HCT116 (cell line): ENCODE data around the gene PLCH2. TPM values are rescaled to one million over a fixed set of nuclear protein-coding genes. Genes with fewer than 3 reads are reported as not detected.

Experiments
- ATAC-seq: fragments of 200-7000 bp; cut with Tn5 transposase; 2 replicates; pipeline ENCODE4 v1.9.1; 2020; ENCODE audit warnings: mild to moderate bottlenecking, moderate library complexity
- BruUV-seq: library from RNA; stranded (reverse); fragments of 400-500 nt; replicated peaks from 2 replicates; lab custom pipeline; 2021; lab: Mats Ljungman, UMichigan
- CTCF ChIA-PET: fragments of 300-600 bp; sonication (Branson Sonifier 250); formaldehyde crosslinking; loops from one replicate; lab custom pipeline; 2021; ENCODE audit warnings: antibody characterized with exemption; lab: Charles Lee
- POLR2A ChIA-PET: fragments of 300-600, 350-600 bp; sonication (Branson Sonifier 250); formaldehyde crosslinking; loops from one replicate; lab custom pipeline; 2021; ENCODE audit warnings: antibody characterized with exemption; lab: Charles Lee
- RAD21 ChIA-PET, 2 experiments: fragments of 300-600 bp; sonication (Branson Sonifier 250); formaldehyde crosslinking; loops; one replicate each; lab custom pipeline; 2023; ENCODE audit warnings: low total read pairs in 2 of 2; ENCODE audit not compliant: uncharacterized antibody in 2 of 2, unreplicated experiment in 2 of 2, low non-redundant PET in 1 of 2; lab: Charles Lee
- DNase-seq: peaks from one replicate; pipeline ENCODE4 v3.0.0-alpha.2; 2010; ENCODE audit warnings: low read depth, low spot score
- H2AFZ ChIP-seq: fragments of 200-600 bp; shearing (Covaris generic), sonication (generic); 2 replicates; pipeline ENCODE4 v1.6.1; 2017; ENCODE audit warnings: low read depth, mixed run types, mixed read lengths, antibody characterized with exemption, low read length; ENCODE audit not compliant: poor library complexity, severe bottlenecking
- H3K27ac ChIP-seq: 2 replicates; pipeline ENCODE4 v1.5.1; 2012; ENCODE audit warnings: low read depth, low read length
- H3K27me3 ChIP-seq: fragments of 200-600 bp; sonication (generic); 2 replicates; pipeline ENCODE4 v1.6.1; 2016; ENCODE audit warnings: mixed run types, low read length, mixed read lengths; ENCODE audit not compliant: insufficient read depth
- H3K36me3 ChIP-seq, 2 experiments: fragments of 200-500 bp in 1 of 2; fragments of 200-600 bp in 1 of 2; sonication (Bioruptor generic) in 1 of 2; sonication (generic) in 1 of 2; 2 replicates each; pipeline versions ENCODE4 v1.5.1 to v1.6.1; 2014 to 2016; ENCODE audit warnings: low read length in 2 of 2, inconsistent platforms in 1 of 2, mixed read lengths in 1 of 2, mixed run types in 1 of 2; ENCODE audit not compliant: insufficient read depth in 2 of 2, control insufficient read depth in 1 of 2
- H3K4me1 ChIP-seq, 2 experiments: fragments of 200-600 bp in 1 of 2; sonication (generic) in 1 of 2; 2 replicates each; pipeline versions ENCODE4 v1.5.1 to v1.6.1; 2012 to 2017; ENCODE audit warnings: low read length in 2 of 2, inconsistent platforms in 1 of 2, mild to moderate bottlenecking in 1 of 2, mixed read lengths in 1 of 2, mixed run types in 1 of 2, moderate library complexity in 1 of 2; ENCODE audit not compliant: insufficient read depth in 2 of 2, control insufficient read depth in 1 of 2
- H3K4me2 ChIP-seq: fragments of 200-600 bp; sonication (generic); 2 replicates; pipeline ENCODE4 v1.6.1; 2017; ENCODE audit warnings: mixed run types, low read length, mixed read lengths
- H3K4me3 ChIP-seq, 2 experiments: fragments of 200-600 bp in 1 of 2; sonication (generic) in 1 of 2; replicated peaks in 1 of 2; 2 replicates each; pipeline ENCODE4 v1.5.1; 2011 to 2016; ENCODE audit warnings: low read length in 2 of 2, control low read depth in 1 of 2, low read depth in 1 of 2, mild to moderate bottlenecking in 1 of 2, mixed read lengths in 1 of 2, mixed run types in 1 of 2
- H3K79me2 ChIP-seq: fragments of 200-600 bp; sonication (generic); 2 replicates; pipeline ENCODE4 v1.6.1; 2017; ENCODE audit warnings: mild to moderate bottlenecking, mixed run types, low read length, moderate library complexity, mixed read lengths; ENCODE audit not compliant: insufficient read depth
- H3K9ac ChIP-seq: fragments of 200-600 bp; sonication (generic); 2 replicates; pipeline ENCODE4 v1.6.1; 2016; ENCODE audit warnings: low read length, mixed read lengths
- H3K9me2 ChIP-seq: fragments of 200-600 bp; sonication (generic), shearing (Covaris generic); 2 replicates; pipeline ENCODE4 v1.6.1; 2017; ENCODE audit warnings: mixed run types, mild to moderate bottlenecking, moderate library complexity; ENCODE audit not compliant: insufficient read depth
- H3K9me3 ChIP-seq, 2 experiments: fragments of 200-500 bp in 1 of 2; fragments of 200-600 bp in 1 of 2; sonication (Bioruptor generic) in 1 of 2; sonication (generic) in 1 of 2; 2 replicates each; pipeline ENCODE4 v1.6.1; 2014 to 2017; ENCODE audit warnings: low read length in 2 of 2, mixed read lengths in 2 of 2, inconsistent platforms in 1 of 2, low read depth in 1 of 2, mild to moderate bottlenecking in 1 of 2, mixed run types in 1 of 2, moderate library complexity in 1 of 2; ENCODE audit not compliant: control insufficient read depth in 1 of 2, insufficient read depth in 1 of 2
- H4K20me1 ChIP-seq: fragments of 200-600 bp; sonication (generic), shearing (Covaris generic); 2 replicates; pipeline ENCODE4 v1.6.1; 2017; ENCODE audit warnings: mixed run types, mild to moderate bottlenecking, moderate library complexity; ENCODE audit not compliant: insufficient read depth
- CBX3 ChIP-seq: IDR thresholded peaks from 2 replicates; pipeline ENCODE4 v1.6.1; 2012; ENCODE audit warnings: low read depth
- FOSL1 ChIP-seq: IDR thresholded peaks from 2 replicates; pipeline ENCODE4 v1.6.1; 2012; ENCODE audit warnings: low read depth
- POLR2A ChIP-seq: IDR thresholded peaks from 2 replicates; pipeline ENCODE4 v1.7.0; 2011; ENCODE audit warnings: borderline replicate concordance; ENCODE audit not compliant: insufficient read depth, insufficient read length; ENCODE audit errors: extremely low read depth
- SIN3A ChIP-seq: IDR thresholded peaks from 2 replicates; pipeline ENCODE4 v1.6.1; 2012; ENCODE audit warnings: low read depth
- SRF ChIP-seq: IDR thresholded peaks from 2 replicates; pipeline ENCODE4 v1.6.1; 2012; ENCODE audit warnings: low read depth
- TCF7L2 ChIP-seq: IDR thresholded peaks from 2 replicates; pipeline ENCODE4 v1.7.0; 2011; ENCODE audit warnings: borderline replicate concordance, inconsistent platforms; ENCODE audit not compliant: insufficient read depth, insufficient read length; ENCODE audit errors: extremely low read depth
- YY1 ChIP-seq: IDR thresholded peaks from 2 replicates; pipeline ENCODE4 v1.6.1; 2011; ENCODE audit warnings: low read length, low read depth, moderate library complexity, mild to moderate bottlenecking; ENCODE audit not compliant: insufficient replicate concordance; ENCODE audit errors: extremely low read depth
- intact Hi-C: fragments of 100-400 bp; cut with micrococcal nuclease; formaldehyde crosslinking; loops from 2 replicates; pipeline ENCODE4 v1.10.0; 2022
- total RNA-seq: library from RNA; stranded (reverse); gene quantifications from one replicate; pipeline ENCODE4 v1.2.1, GENCODE V29; 2021; ENCODE audit not compliant: unreplicated experiment
- TF ChIP-seq, protein P1 (sequence below): IDR thresholded peaks from 2 replicates; pipeline ENCODE4 v1.6.1; 2012
- TF ChIP-seq, protein P2 (sequence below): IDR thresholded peaks from 2 replicates; pipeline ENCODE4 v1.6.1; 2012; ENCODE audit warnings: low read depth
- TF ChIP-seq, protein P3 (sequence below): IDR thresholded peaks from 2 replicates; pipeline ENCODE4 v1.6.1; 2012
- TF ChIP-seq, protein P4 (sequence below): IDR thresholded peaks from 2 replicates; pipeline ENCODE4 v1.6.1; 2011; ENCODE audit warnings: mild to moderate bottlenecking, low read length, moderate library complexity; ENCODE audit not compliant: insufficient replicate concordance; ENCODE audit errors: extremely low read depth
- TF ChIP-seq, protein P5 (sequence below), 3 experiments: fragments of 200-600 bp in 1 of 3; sonication (generic) in 1 of 3; IDR thresholded peaks in 2 of 3; conservative IDR thresholded peaks in 1 of 3; 2 replicates each; pipeline ENCODE4 v1.5.1; 2012 to 2017; ENCODE audit warnings: low read depth in 2 of 3, low read length in 2 of 3, antibody characterized with exemption in 1 of 3, borderline replicate concordance in 1 of 3, control low read depth in 1 of 3, mild to moderate bottlenecking in 1 of 3, mixed read lengths in 1 of 3, mixed run types in 1 of 3, moderate library complexity in 1 of 3; ENCODE audit not compliant: insufficient read depth in 1 of 3

PLCH2 gene
- total RNA-seq, 1 experiment from 2014 or later: 2.0 TPM

DNA sequence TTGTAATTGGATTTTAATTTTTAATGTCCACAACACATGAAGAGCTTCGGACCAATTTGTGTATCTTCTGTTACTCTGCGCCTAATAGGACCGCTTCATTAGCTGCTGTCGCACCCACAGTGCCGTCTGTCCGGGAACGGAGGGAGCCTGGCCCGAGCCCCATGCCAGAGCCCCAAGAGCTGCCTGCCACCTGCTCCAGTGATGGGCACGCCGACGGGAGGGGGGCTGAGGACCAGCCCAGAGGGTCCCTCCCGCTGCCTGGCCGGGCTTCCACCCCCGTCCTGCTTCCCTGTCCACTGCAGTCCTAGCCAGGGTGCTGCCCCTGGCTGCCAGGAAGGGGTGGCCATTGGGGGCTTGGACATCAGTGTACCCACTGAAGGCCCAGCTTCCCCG lies 30.3 kb upstream of the PLCH2 start:
- DNase-seq (no peak), ATAC-seq (no peak)
- ChIA-PET RAD21 (no interaction called here), POLR2A (no interaction called here), CTCF (no interaction called here)
- Histone ChIP-seq H3K9me2 (no peaks in the 10 kb centered on the region), H3K9me3 (no peaks in the 10 kb centered on the region), H3K36me3 (no peaks in the 10 kb centered on the region), H3K27me3 (no peaks in the 10 kb centered on the region), H3K79me2 (no peaks in the 10 kb centered on the region), H3K4me3 (no peak overlapping the region), H3K4me1 (no peaks in the 10 kb centered on the region), H3K27ac (no peak overlapping the region), H3K9ac (no peak overlapping the region), H3K4me2 (no peak overlapping the region), H2AFZ (no peak overlapping the region), H4K20me1 (no peaks in the 10 kb centered on the region)
- intact Hi-C loops: no loop called here
- no TSS peak for BruUV-seq
- TF ChIP-seq CBX3: no peak
- no peak for TF ChIP-seq YY1
- TF ChIP-seq, protein P1, sequence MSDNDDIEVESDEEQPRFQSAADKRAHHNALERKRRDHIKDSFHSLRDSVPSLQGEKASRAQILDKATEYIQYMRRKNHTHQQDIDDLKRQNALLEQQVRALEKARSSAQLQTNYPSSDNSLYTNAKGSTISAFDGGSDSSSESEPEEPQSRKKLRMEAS: no peak
- no peak for TF ChIP-seq SRF
- TF ChIP-seq, protein P2, sequence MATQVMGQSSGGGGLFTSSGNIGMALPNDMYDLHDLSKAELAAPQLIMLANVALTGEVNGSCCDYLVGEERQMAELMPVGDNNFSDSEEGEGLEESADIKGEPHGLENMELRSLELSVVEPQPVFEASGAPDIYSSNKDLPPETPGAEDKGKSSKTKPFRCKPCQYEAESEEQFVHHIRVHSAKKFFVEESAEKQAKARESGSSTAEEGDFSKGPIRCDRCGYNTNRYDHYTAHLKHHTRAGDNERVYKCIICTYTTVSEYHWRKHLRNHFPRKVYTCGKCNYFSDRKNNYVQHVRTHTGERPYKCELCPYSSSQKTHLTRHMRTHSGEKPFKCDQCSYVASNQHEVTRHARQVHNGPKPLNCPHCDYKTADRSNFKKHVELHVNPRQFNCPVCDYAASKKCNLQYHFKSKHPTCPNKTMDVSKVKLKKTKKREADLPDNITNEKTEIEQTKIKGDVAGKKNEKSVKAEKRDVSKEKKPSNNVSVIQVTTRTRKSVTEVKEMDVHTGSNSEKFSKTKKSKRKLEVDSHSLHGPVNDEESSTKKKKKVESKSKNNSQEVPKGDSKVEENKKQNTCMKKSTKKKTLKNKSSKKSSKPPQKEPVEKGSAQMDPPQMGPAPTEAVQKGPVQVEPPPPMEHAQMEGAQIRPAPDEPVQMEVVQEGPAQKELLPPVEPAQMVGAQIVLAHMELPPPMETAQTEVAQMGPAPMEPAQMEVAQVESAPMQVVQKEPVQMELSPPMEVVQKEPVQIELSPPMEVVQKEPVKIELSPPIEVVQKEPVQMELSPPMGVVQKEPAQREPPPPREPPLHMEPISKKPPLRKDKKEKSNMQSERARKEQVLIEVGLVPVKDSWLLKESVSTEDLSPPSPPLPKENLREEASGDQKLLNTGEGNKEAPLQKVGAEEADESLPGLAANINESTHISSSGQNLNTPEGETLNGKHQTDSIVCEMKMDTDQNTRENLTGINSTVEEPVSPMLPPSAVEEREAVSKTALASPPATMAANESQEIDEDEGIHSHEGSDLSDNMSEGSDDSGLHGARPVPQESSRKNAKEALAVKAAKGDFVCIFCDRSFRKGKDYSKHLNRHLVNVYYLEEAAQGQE: no peak
- TF ChIP-seq, protein P3, sequence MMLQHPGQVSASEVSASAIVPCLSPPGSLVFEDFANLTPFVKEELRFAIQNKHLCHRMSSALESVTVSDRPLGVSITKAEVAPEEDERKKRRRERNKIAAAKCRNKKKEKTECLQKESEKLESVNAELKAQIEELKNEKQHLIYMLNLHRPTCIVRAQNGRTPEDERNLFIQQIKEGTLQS: no peak
- TF ChIP-seq SIN3A: no peak
- TF ChIP-seq TCF7L2: no peak
- TF ChIP-seq, protein P4, sequence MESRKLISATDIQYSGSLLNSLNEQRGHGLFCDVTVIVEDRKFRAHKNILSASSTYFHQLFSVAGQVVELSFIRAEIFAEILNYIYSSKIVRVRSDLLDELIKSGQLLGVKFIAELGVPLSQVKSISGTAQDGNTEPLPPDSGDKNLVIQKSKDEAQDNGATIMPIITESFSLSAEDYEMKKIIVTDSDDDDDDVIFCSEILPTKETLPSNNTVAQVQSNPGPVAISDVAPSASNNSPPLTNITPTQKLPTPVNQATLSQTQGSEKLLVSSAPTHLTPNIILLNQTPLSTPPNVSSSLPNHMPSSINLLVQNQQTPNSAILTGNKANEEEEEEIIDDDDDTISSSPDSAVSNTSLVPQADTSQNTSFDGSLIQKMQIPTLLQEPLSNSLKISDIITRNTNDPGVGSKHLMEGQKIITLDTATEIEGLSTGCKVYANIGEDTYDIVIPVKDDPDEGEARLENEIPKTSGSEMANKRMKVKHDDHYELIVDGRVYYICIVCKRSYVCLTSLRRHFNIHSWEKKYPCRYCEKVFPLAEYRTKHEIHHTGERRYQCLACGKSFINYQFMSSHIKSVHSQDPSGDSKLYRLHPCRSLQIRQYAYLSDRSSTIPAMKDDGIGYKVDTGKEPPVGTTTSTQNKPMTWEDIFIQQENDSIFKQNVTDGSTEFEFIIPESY: no peak
- no peak for TF ChIP-seq POLR2A
- TF ChIP-seq FOSL1: no peak
- TF ChIP-seq, protein P5, sequence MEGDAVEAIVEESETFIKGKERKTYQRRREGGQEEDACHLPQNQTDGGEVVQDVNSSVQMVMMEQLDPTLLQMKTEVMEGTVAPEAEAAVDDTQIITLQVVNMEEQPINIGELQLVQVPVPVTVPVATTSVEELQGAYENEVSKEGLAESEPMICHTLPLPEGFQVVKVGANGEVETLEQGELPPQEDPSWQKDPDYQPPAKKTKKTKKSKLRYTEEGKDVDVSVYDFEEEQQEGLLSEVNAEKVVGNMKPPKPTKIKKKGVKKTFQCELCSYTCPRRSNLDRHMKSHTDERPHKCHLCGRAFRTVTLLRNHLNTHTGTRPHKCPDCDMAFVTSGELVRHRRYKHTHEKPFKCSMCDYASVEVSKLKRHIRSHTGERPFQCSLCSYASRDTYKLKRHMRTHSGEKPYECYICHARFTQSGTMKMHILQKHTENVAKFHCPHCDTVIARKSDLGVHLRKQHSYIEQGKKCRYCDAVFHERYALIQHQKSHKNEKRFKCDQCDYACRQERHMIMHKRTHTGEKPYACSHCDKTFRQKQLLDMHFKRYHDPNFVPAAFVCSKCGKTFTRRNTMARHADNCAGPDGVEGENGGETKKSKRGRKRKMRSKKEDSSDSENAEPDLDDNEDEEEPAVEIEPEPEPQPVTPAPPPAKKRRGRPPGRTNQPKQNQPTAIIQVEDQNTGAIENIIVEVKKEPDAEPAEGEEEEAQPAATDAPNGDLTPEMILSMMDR (IDR thresholded peaks at IDR 0.05 in 2 of 3, conservative IDR thresholded peaks at IDR 0.05 in 1 of 3; ENCODE audit: borderline replicate concordance in 1 of 3, insufficient read depth in 1 of 3, low read depth in 2 of 3, low read length in 2 of 3): no peak
